ENCODE measurements around the gene SGPP2. TPM values are rescaled to one million over a fixed set of nuclear protein-coding genes. Genes with fewer than 3 reads are reported as not detected.
"Not testable (repeated sequence)": the region's sequence is repeated elsewhere in the genome, so short reads cannot be mapped to it uniquely, and the experiment has no call there.

The SGPP2 gene
- total RNA-seq, 1 donor = under 0.01 TPM

- DNase-seq (ENCODE audit: low read depth in 2 of 3, low spot score in 2 of 3) = no peak
Observed at GRCh38 chr2:222572264-222572721, 147.9 kb downstream of the SGPP2 start.

DNA sequence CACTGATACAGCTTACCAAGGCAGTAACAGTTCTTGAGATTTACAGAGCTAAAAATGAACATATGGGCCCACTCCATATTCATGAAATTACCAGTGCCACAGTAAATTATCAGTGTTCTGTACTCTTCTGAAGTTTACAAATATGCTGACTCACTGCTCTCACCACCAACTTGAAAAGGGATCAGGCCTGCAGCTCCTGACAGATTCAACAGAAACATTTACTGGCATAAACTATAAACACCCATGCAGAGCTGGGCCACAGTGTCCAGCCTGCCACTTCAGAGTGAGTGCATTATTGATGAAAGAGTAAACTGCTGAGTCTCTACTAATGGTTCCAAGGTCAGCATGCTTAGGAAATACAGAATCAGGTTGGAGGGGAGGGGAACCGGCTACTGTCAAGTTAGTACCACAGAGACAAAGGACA, 148.4 kb downstream of the SGPP2 start:
- DNase-seq (ENCODE audit: low read depth in 2 of 3, low spot score in 2 of 3) = peak in 2 of 3 donors; percentile 36 to 66

- DNase-seq (ENCODE audit: low read depth in 2 of 3, low spot score in 2 of 3) = no peak
Observed at GRCh38 chr2:222575618-222576017, 151.3 kb downstream of the SGPP2 start.

DNA sequence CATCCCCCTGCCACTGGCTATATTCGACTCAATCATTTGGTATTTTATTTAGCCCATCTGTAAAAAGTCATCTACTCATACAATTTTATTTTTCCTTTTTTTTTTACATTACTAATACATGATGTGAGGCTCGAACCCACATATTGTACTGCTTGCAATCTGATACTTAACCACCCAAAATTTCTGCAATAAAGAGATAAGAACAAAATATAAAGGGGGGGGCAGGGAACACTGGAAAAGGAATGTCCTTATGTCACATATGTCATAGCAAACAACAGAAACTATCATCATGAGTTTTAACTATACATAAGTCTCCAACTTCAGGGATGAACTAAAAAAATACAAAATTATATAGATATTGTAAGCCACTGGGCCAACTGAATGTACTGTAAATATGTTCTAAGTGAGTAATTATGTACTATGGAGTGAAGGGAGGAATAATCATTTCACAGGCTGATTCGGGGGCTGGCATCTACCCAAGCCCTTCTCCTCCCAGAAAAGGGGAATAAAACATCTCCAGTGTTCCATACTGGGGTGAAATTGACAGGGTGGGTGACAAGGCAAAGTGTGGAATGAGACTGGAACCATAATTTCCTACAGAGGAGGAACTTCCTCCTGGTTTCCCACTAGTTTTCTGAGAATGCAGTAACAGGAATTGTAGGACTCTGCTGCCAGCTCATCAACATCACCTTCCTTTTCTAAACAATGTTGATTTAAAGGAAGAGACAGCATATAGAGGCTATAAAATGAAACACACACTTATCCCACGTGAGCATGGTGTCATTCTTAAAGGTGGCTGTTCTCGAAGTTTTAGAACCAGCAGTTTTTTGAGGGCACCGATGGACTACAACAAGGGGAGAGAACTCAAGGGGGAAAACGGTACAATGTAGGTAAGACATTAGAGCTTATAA, 152.1 kb downstream of the SGPP2 start:
- DNase-seq (ENCODE audit: low read depth in 2 of 3, low spot score in 2 of 3) = no peak

DNA sequence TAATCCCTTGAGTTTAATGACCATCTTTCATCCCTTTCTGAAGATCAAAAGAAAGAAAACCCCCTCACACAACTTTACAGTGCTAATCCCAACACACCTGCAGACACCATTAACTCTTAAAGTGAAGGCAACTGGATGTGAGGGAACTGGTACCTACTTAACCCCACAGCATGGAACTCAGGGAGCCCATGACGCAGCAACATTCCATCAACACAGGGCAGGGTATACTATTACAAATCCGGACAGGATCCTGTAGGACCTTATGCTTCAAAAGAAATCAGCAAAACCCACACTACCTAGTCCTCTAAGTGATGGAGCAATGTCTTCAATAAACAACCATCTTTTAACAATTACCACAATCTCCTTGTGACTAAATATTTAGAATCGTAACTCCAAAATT, 153.0 kb downstream of the SGPP2 start:
- no peak for DNase-seq (ENCODE audit: low read depth in 2 of 3, low spot score in 2 of 3)

DNA sequence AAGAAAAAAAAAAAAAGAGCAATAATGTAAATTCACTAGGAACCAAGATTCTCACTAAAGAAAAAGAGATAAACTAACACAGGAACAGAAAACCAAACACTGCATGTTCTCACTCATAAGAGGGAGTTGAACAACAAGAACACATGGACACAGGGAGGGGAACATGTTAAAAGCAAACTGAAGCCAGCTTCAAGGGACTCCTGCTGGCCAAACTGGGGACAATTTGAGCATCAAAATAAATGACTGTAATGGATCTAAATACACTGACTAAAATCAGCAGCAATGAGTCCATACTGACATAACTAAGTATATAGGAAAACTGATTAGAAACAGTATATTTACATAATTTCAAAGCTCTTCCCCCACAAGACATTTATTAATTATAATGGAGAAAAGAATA, 158.6 kb downstream of the SGPP2 start:
- DNase-seq (ENCODE audit: low read depth in 2 of 3, low spot score in 2 of 3) = peak in 1 of 3 donors; percentile 34

DNA sequence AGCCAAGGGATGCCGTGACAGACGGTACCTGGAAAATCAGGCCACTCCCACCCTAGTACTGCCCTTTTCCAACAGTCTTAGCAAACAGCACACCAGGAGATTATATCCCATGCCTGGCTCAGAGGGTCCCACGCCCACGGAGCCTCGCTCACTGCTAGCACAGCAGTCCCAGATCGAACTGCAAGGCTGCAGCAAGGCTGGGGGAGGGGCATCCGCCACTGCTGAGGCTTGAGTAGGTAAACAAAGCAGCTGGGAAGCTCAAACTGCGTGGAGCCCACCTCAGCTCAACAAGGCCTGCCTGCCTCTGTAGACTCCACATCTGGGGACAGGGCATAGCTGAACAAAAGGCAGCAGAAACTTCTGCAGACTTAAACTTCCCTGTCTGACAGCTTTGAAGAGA, 160.2 kb downstream of the SGPP2 start:
- not testable (repeated sequence) for DNase-seq (ENCODE audit: low read depth in 2 of 3, low spot score in 2 of 3)

GRCh38 chr2:222591661-222592060, 167.3 kb downstream of the SGPP2 start:
- no peak for DNase-seq (ENCODE audit: low read depth in 2 of 3, low spot score in 2 of 3)

- no peak for DNase-seq (ENCODE audit: low read depth in 2 of 3, low spot score in 2 of 3)
Observed at GRCh38 chr2:222592176-222592575, 167.8 kb downstream of the SGPP2 start.

DNA sequence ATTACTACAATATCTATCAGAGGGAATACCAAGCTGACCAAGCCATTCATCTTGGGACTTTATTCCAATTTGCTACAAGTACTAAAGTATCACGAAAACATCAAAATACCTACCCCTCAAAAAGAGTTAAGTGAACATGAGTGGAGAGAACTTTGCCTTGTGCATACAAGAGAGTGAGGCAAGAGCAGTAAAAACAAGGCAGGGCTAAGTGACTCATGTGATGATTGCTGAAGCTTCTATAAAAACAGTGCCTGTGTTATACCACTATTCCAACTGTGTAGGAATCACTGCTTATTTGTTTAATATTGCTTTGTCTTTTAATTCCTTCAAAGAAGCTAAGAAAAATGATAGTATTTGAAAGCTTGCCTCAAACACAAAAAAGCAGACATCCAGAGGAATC, 170.3 kb downstream of the SGPP2 start:
- no peak for DNase-seq (ENCODE audit: low read depth in 2 of 3, low spot score in 2 of 3)

DNA sequence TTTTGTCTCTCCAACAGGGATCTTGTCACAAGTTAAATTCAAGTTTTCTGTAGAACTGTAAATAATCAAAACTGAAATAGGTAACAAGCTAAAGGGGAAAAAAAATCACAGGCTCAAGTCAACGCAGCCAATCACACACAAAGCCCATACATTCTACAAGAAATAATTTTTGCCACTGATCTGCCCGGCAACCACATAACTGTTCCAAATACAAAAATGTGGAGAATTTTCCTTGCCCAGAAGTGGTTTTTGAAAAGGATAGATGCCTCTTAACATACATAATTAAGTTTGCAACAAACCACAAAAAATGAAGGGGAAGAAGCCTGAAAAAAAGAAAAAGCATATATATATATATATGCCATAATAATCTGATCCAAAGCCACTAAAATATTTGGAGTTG, 171.2 kb downstream of the SGPP2 start:
- no peak for DNase-seq (ENCODE audit: low read depth in 2 of 3, low spot score in 2 of 3)

DNA sequence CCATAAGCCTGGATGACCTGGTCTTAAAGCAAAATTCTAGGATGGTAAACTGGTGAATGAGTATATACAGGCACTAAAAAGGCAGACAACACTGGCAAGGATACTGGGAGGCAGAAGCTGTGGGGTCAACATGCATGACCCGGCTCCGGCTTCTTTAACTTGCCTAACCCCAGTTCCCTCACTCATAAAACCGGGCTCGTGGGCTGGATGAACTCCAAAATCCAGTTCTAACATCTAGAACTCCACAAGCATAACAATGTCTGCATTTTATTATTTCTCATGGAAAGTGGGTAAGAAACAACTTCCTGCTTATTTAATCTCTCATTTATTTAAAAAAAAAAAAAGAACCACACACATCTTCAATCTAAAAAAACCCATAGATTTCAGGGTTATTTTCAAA, 174.3 kb downstream of the SGPP2 start:
- DNase-seq (ENCODE audit: low read depth in 2 of 3, low spot score in 2 of 3) = no peak

GRCh38 chr2:222603501-222603900, 179.2 kb downstream of the SGPP2 start:
- DNase-seq (ENCODE audit: low read depth in 2 of 3, low spot score in 2 of 3) = no peak

GRCh38 chr2:222604749-222605515, 180.6 kb downstream of the SGPP2 start:
- no peak for DNase-seq (ENCODE audit: low read depth in 2 of 3, low spot score in 2 of 3)

- DNase-seq (ENCODE audit: low read depth in 2 of 3, low spot score in 2 of 3) = no peak
Observed at GRCh38 chr2:222606306-222606705, 182.0 kb downstream of the SGPP2 start.

DNA sequence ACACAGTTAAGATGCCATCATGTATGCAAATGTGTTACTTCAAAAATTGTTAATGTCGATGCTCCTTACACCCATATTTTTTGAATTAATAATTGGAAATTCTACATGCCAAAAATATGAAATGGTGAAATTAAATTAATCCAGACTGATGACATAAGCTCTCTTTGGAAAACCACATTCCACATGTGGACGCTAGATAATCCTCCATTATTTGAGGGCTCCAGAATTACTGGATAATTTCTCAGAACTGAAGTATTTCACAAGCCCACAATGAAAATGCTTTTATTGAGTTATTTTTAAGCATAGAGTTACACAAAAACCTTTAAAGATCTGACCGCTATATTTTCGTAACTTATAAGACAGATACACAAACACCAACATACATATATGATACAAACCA, 183.7 kb downstream of the SGPP2 start:
- no peak for DNase-seq (ENCODE audit: low read depth in 2 of 3, low spot score in 2 of 3)

DNA sequence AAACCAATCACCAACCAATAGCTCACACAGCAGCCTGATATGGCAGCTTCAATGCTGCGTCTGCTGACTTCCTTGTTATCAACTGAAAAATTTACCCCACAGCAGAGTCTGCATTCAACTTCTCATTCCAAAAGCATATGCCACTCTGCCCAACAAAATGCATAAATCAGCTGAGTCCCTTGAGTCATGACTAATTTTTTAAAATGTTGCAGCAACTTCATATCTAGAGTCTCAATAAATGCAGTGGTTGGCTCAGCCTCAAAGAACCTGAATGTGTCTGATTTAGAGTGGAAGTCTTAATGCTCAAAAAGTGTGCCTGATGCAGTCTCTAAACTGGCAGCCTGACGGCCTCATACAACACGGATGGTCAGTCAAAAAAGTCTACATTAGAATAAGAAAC, 185.0 kb downstream of the SGPP2 start:
- no peak for DNase-seq (ENCODE audit: low read depth in 2 of 3, low spot score in 2 of 3)

Small RNA genes within 50 kb of the gene (small RNA-seq; reads per million reads assigned to genes)
- gene RF00019 (not detected), gene RNU6-619P (not detected)

Other genes with a start within 250 kb of the SGPP2 start
- not detected for gene PAX3, start 125.5 kb upstream of the SGPP2 start, total RNA-seq
- gene FARSB, start 231.5 kb downstream of the SGPP2 start, total RNA-seq = 7.0 TPM
- gene MOGAT1, start 247.1 kb downstream of the SGPP2 start, total RNA-seq = not detected

Data from hematopoietic multipotent progenitor cell (in vitro differentiated cells).